Gastrocnemius medialis (tissue), 4 donors: ENCODE data around the gene SPG11. TPM values are rescaled to one million over a fixed set of nuclear protein-coding genes. Genes with fewer than 3 reads are reported as not detected.

Experiments used
- ATAC-seq, 2 donors: fragments of 150-250 bp; one replicate each; pipeline ENCODE4 v1.9.1; 2016
- DNase-seq, 2 donors: peaks; one replicate each; pipeline ENCODE4 v3.0.0-alpha.2; 2019
- H3K27ac ChIP-seq, 4 donors: fragments of 200-600 bp; sonication (generic); 1 replicate in 1 of 4; 2 replicates in 3 of 4; pipeline ENCODE4 v1.5.1; 2016 to 2018; ENCODE audit warnings: mild to moderate bottlenecking in 2 of 4, moderate library complexity in 1 of 4
- H3K27me3 ChIP-seq, 3 donors: fragments of 200-600 bp; sonication (generic) in 2 of 3; 1 replicate in 1 of 3; 2 replicates in 2 of 3; pipeline versions ENCODE4 v1.5.1 to v1.6.0; 2016 to 2019; ENCODE audit warnings: mild to moderate bottlenecking in 1 of 3, moderate library complexity in 1 of 3
- H3K36me3 ChIP-seq, 2 donors: fragments of 200-600 bp; sonication (generic) in 1 of 2; one replicate each; pipeline ENCODE4 v1.5.1; 2017 to 2018
- H3K4me1 ChIP-seq, 2 donors: fragments of 200-600 bp; sonication (generic) in 1 of 2; one replicate each; pipeline ENCODE4 v1.5.1; 2016 to 2017; ENCODE audit warnings: mild to moderate bottlenecking in 2 of 2
- H3K4me3 ChIP-seq, 4 donors: fragments of 200-600 bp; sonication (generic) in 3 of 4; 1 replicate in 1 of 4; 2 replicates in 3 of 4; pipeline ENCODE4 v1.5.1; 2016 to 2019; ENCODE audit warnings: mild to moderate bottlenecking in 2 of 4
- H3K9me3 ChIP-seq, 3 donors: fragments of 200-600 bp; sonication (generic) in 2 of 3; 1 replicate in 1 of 3; 2 replicates in 2 of 3; pipeline ENCODE4 v1.5.1; 2016 to 2019
- POLR2A ChIP-seq, 2 donors: fragments of 450-650 bp; IDR thresholded peaks; one replicate each; pipeline ENCODE4 v1.6.1; 2017; ENCODE audit warnings: antibody characterized with exemption in 2 of 2, mild to moderate bottlenecking in 2 of 2, moderate library complexity in 2 of 2
- in situ Hi-C, 4 donors: fragments of 200-750 bp; cut with MboI; loops; one replicate each; pipeline versions ENCODE4 v1.15.0 to v1.8.0; 2017; ENCODE audit warnings: low sequenced_read_pairs in 4 of 4
- intact Hi-C: fragments of 100-400 bp; cut with DNase I; formaldehyde crosslinking; loops from one replicate; pipeline ENCODE4 v1.15.1; 2023; ENCODE audit warnings: low total_unique reads
- total RNA-seq, 4 donors: library from RNA; depleted of rRNA; stranded (reverse); fragments of >200 nt; gene quantifications; one replicate each; pipeline versions ENCODE4 v1.1.0 to v1.2.3, GENCODE V29; 2016
- TF ChIP-seq, protein P1 (sequence below), 5 experiments: fragments of 450-650 bp in 3 of 5; fragments of 200-600 bp in 2 of 5; sonication (generic) in 2 of 5; IDR thresholded peaks in 4 of 5; conservative IDR thresholded peaks in 1 of 5; 1 replicate in 4 of 5; 2 replicates in 1 of 5; pipeline ENCODE4 v1.5.1; 2016 to 2019; ENCODE audit warnings: antibody characterized with exemption in 5 of 5, mild to moderate bottlenecking in 3 of 5, moderate library complexity in 3 of 5

Gene SPG11
- total RNA-seq, 4 donors from 2014 or later = 32.8 to 51.7 (median 43.2) TPM

DNA sequence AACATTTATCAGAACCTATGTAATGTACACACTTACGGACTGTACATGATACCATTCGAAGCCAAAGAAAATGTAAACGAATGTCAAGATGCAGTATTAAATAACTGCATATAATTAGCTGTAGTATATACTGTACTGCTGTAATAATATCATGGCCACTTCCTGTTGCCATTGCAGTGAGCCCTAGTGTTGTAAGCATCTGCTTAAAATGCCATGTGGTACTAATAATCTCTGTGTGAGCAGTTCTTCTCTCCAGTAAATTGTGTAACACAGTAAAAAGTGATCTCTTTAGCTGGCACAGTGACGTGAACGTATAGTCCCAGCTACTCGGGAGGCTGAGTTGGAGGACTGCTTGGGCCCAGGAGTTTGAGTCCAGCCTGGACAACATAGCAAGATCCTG is 8.6 kb downstream of the SPG11 start:
- in situ Hi-C loops = no loop called here
- H3K27ac ChIP-seq = no peak overlapping the region

GRCh38 chr15:44647637-44648036 is 15.8 kb downstream of the SPG11 start:
- Histone ChIP-seq H3K36me3 (peaks cover 3 to 65% of the 10 kb centered on the region in 2 donors), H3K4me1 (no peaks in the 10 kb centered on the region), H3K27me3 (no peaks in the 10 kb centered on the region), H3K4me3 (no peak overlapping the region), H3K27ac (no peak overlapping the region), H3K9me3 (no peaks in the 10 kb centered on the region)
- intact Hi-C loops (no loop called here), in situ Hi-C loops (no loop called here)
- ATAC-seq = no peak
- no peak for DNase-seq
- TF ChIP-seq, protein P1, sequence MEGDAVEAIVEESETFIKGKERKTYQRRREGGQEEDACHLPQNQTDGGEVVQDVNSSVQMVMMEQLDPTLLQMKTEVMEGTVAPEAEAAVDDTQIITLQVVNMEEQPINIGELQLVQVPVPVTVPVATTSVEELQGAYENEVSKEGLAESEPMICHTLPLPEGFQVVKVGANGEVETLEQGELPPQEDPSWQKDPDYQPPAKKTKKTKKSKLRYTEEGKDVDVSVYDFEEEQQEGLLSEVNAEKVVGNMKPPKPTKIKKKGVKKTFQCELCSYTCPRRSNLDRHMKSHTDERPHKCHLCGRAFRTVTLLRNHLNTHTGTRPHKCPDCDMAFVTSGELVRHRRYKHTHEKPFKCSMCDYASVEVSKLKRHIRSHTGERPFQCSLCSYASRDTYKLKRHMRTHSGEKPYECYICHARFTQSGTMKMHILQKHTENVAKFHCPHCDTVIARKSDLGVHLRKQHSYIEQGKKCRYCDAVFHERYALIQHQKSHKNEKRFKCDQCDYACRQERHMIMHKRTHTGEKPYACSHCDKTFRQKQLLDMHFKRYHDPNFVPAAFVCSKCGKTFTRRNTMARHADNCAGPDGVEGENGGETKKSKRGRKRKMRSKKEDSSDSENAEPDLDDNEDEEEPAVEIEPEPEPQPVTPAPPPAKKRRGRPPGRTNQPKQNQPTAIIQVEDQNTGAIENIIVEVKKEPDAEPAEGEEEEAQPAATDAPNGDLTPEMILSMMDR (IDR thresholded peaks at IDR 0.05 in 4 of 5, conservative IDR thresholded peaks at IDR 0.05 in 1 of 5) = no peak
- TF ChIP-seq POLR2A (IDR thresholded peaks at IDR 0.05) = no peak

More for the DNA sequence above, 8.6 kb downstream of the SPG11 start:
- Histone ChIP-seq H3K4me3 (no peak overlapping the region), H3K4me1 (peaks cover 6 to 8% of the 10 kb centered on the region in 2 donors), H3K9me3 (no peaks in the 10 kb centered on the region), H3K27me3 (no peaks in the 10 kb centered on the region), H3K36me3 (peaks cover 0 to 81% of the 10 kb centered on the region in 2 donors)
- DNase-seq (no peak), ATAC-seq (no peak)
- no peak for TF ChIP-seq POLR2A (IDR thresholded peaks at IDR 0.05)
- TF ChIP-seq, protein P1 (IDR thresholded peaks at IDR 0.05 in 4 of 5, conservative IDR thresholded peaks at IDR 0.05 in 1 of 5) = no peak
- intact Hi-C loops = no loop called here

- Histone ChIP-seq H3K27me3 (no peaks in the 10 kb centered on the region), H3K27ac (no peak overlapping the region), H3K4me1 (no peaks in the 10 kb centered on the region), H3K9me3 (no peaks in the 10 kb centered on the region), H3K4me3 (no peak overlapping the region), H3K36me3 (peaks cover 3 to 59% of the 10 kb centered on the region in 2 donors)
- in situ Hi-C loops = no loop called here
- intact Hi-C loops = no loop called here
- ATAC-seq = no peak
- DNase-seq = no peak
- TF ChIP-seq, protein P1 (IDR thresholded peaks at IDR 0.05 in 4 of 5, conservative IDR thresholded peaks at IDR 0.05 in 1 of 5) = no peak
- no peak for TF ChIP-seq POLR2A (IDR thresholded peaks at IDR 0.05)
These were observed 16.4 kb downstream of the SPG11 start for GRCh38 chr15:44647036-44647435.

GRCh38 chr15:44646460-44646859 is 17.0 kb downstream of the SPG11 start:
- DNase-seq (no peak), ATAC-seq (no peak)
- Histone ChIP-seq H3K36me3 (peaks cover 3 to 53% of the 10 kb centered on the region in 2 donors), H3K9me3 (no peaks in the 10 kb centered on the region), H3K4me3 (no peak overlapping the region), H3K27me3 (no peaks in the 10 kb centered on the region), H3K27ac (no peak overlapping the region), H3K4me1 (no peaks in the 10 kb centered on the region)
- intact Hi-C loops (no loop called here), in situ Hi-C loops (no loop called here)
- no peak for TF ChIP-seq POLR2A (IDR thresholded peaks at IDR 0.05)
- TF ChIP-seq, protein P1 (IDR thresholded peaks at IDR 0.05 in 4 of 5, conservative IDR thresholded peaks at IDR 0.05 in 1 of 5) = no peak

- Histone ChIP-seq H3K4me3 (no peak overlapping the region), H3K4me1 (no peaks in the 10 kb centered on the region), H3K9me3 (no peaks in the 10 kb centered on the region), H3K36me3 (peaks cover 3 to 20% of the 10 kb centered on the region in 2 donors), H3K27ac (no peak overlapping the region), H3K27me3 (no peaks in the 10 kb centered on the region)
- ATAC-seq (no peak), DNase-seq (no peak)
- in situ Hi-C loops (no loop called here), intact Hi-C loops (no loop called here)
- TF ChIP-seq, protein P1 (IDR thresholded peaks at IDR 0.05 in 4 of 5, conservative IDR thresholded peaks at IDR 0.05 in 1 of 5) = no peak
- TF ChIP-seq POLR2A (IDR thresholded peaks at IDR 0.05) = no peak
These were observed 21.8 kb downstream of the SPG11 start for GRCh38 chr15:44641651-44642050.
